Astrocyte (in vitro differentiated cells and primary cell): Measurements from ENCODE around the gene OSM. TPM values are rescaled to one million over a fixed set of nuclear protein-coding genes. Genes with fewer than 3 reads are reported as not detected.

Experiments used
- DNase-seq: peaks from one replicate; pipeline ENCODE4 v3.0.0-alpha.2; 2010; ENCODE audit warnings: low read depth
- FAIRE-seq: peaks from 2 replicates; lab custom pipeline; 2011; peaks lifted over from hg19 to GRCh38; lab: Jason Lieb, UNC
- H2AFZ ChIP-seq: 2 replicates; pipeline ENCODE4 v1.6.0; 2012; ENCODE audit warnings: low read depth, low read length, inconsistent platforms
- H3K27ac ChIP-seq: 2 replicates; pipeline ENCODE4 v1.5.1; 2011; ENCODE audit warnings: low read depth, low read length, inconsistent platforms
- H3K27me3 ChIP-seq: 2 replicates; pipeline ENCODE4 v1.6.0; 2011; ENCODE audit warnings: low read length, inconsistent platforms; ENCODE audit not compliant: insufficient read depth
- H3K36me3 ChIP-seq: 2 replicates; pipeline ENCODE4 v1.5.1; 2011; ENCODE audit warnings: low read length, inconsistent platforms; ENCODE audit not compliant: insufficient read depth
- H3K4me1 ChIP-seq: 2 replicates; pipeline ENCODE4 v1.5.1; 2011; ENCODE audit warnings: low read length, inconsistent platforms; ENCODE audit not compliant: insufficient read depth
- H3K4me2 ChIP-seq: 2 replicates; pipeline ENCODE4 v1.6.0; 2012; ENCODE audit warnings: low read length, inconsistent platforms
- H3K4me3 ChIP-seq: 2 replicates; pipeline ENCODE4 v1.5.1; 2011; ENCODE audit warnings: low read depth, mild to moderate bottlenecking, low read length, inconsistent platforms; ENCODE audit not compliant: insufficient read depth
- H3K79me2 ChIP-seq: 2 replicates; pipeline ENCODE4 v1.6.0; 2012; ENCODE audit warnings: mild to moderate bottlenecking, low read length, inconsistent platforms; ENCODE audit not compliant: insufficient read depth
- H3K9ac ChIP-seq: 2 replicates; pipeline ENCODE4 v1.6.0; 2012; ENCODE audit warnings: mild to moderate bottlenecking, low read length, inconsistent platforms
- H3K9me3 ChIP-seq: 2 replicates; pipeline ENCODE4 v1.5.1; 2012; ENCODE audit warnings: low read depth, mild to moderate bottlenecking, low read length, inconsistent platforms; ENCODE audit not compliant: insufficient read depth
- H4K20me1 ChIP-seq: 2 replicates; pipeline ENCODE4 v1.6.0; 2012; ENCODE audit warnings: low read length, inconsistent platforms; ENCODE audit not compliant: insufficient read depth
- H3K27ac Mint-ChIP-seq: one replicate; pipeline ENCODE4 v1.8.0; 2021; ENCODE audit warnings: mild to moderate bottlenecking, mixed read lengths; ENCODE audit not compliant: unreplicated experiment
- H3K27me3 Mint-ChIP-seq: one replicate; pipeline ENCODE4 v1.8.0; 2021; ENCODE audit warnings: low read depth, mixed read lengths; ENCODE audit not compliant: unreplicated experiment
- H3K36me3 Mint-ChIP-seq: one replicate; pipeline ENCODE4 v1.8.0; 2021; ENCODE audit warnings: low read depth, mixed read lengths; ENCODE audit not compliant: unreplicated experiment
- H3K4me1 Mint-ChIP-seq: one replicate; pipeline ENCODE4 v1.8.0; 2021; ENCODE audit warnings: low read depth, mixed read lengths; ENCODE audit not compliant: unreplicated experiment
- H3K4me3 Mint-ChIP-seq: one replicate; pipeline ENCODE4 v1.8.0; 2021; ENCODE audit warnings: mild to moderate bottlenecking, moderate library complexity, mixed read lengths; ENCODE audit not compliant: unreplicated experiment
- H3K9me3 Mint-ChIP-seq: one replicate; pipeline ENCODE4 v1.8.0; 2021; ENCODE audit warnings: mild to moderate bottlenecking, mixed read lengths; ENCODE audit not compliant: unreplicated experiment
- EZH2 ChIP-seq: IDR thresholded peaks from 2 replicates; pipeline ENCODE4 v1.6.1; 2012; ENCODE audit warnings: mild to moderate bottlenecking, low read length, inconsistent platforms; ENCODE audit not compliant: insufficient read depth
- total RNA-seq: library from RNA; stranded (reverse); gene quantifications from 2 replicates; pipeline ENCODE4 v1.2.1, GENCODE V29; 2021
- TF ChIP-seq, protein P1 (sequence below): IDR thresholded peaks from 2 replicates; pipeline ENCODE4 v1.5.1; 2011; ENCODE audit warnings: low read depth, mild to moderate bottlenecking, inconsistent platforms, low read length, moderate library complexity; ENCODE audit not compliant: insufficient read depth

Gene OSM
- total RNA-seq, 1 donor from 2014 or later = not detected

DNA sequence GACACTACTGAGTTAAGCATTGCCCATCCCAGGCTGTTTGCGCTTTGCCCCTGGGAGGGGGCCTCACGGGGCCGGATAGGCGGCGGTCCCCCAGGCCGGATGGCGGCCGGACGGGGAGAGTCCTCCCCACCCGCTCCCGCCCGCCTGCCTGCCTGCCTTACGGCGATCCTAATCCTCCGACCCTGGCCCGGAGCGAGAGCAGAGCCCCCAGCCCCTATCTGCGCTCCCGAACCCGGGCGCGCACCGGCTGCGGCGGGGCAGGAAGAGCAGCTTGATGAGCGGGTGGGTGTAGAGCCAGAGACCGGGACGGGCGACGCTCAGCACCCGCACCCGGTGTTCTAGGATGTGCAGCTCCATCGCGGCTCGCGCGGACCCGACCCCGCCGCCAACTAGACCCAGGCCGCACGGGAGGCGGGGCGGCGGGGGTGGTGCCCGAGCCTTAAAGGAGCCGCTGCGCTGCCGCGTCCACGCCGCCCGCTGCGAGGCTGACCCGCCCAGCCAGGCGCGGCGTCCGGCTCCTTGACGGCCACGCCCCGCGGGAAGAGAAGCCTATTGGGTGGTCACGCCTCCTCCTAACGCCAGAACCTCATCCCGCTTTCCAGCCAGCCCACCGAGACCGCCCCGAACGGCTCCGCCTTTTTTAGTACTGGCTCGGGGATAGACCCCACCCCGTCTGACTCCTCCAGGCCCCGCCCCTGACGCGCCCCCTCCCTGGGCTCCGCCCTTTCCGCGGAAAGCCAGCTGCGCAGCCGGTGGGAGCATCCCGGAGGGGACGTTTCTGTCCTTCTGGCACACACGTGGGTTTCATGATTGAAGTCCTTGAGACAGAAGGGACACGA, 22.7 kb upstream of the OSM start, which contains the start of gene CASTOR1:
TSS of gene CASTOR1 (minus strand) at position 365 of the 839 bp plus-strand sequence. CDS start at position 357, 8 bp downstream.
- Histone ChIP-seq H3K27ac (peak within 1 kb of the TSS; percentile 54), H3K79me2 (peaks cover 3% of the 10 kb centered on the region), H3K27me3 (no peaks in the 10 kb centered on the region), H3K4me1 (peaks cover 29% of the 10 kb centered on the region), H3K4me2 (peak within 1 kb of the TSS; percentile 98), H4K20me1 (peaks cover 20% of the 10 kb centered on the region), H3K9me3 (no peaks in the 10 kb centered on the region), H2AFZ (peak within 1 kb of the TSS; percentile 61), H3K9ac (peak within 1 kb of the TSS; percentile 89), H3K4me3 (peak within 1 kb of the TSS; percentile 68), H3K36me3 (peaks cover 13% of the 10 kb centered on the region)
- Mint-ChIP-seq H3K36me3 (peaks cover 26% of the 10 kb centered on the region), H3K9me3 (no peaks in the 10 kb centered on the region), H3K27me3 (no peaks in the 10 kb centered on the region), H3K4me3 (peak within 1 kb of the TSS; percentile 87), H3K4me1 (no peaks in the 10 kb centered on the region), H3K27ac (peak within 1 kb of the TSS; percentile 89)
- peak; percentile 32 for FAIRE-seq
- DNase-seq = peak; percentile 94
- TF ChIP-seq EZH2 = no peak
- TF ChIP-seq, protein P1, sequence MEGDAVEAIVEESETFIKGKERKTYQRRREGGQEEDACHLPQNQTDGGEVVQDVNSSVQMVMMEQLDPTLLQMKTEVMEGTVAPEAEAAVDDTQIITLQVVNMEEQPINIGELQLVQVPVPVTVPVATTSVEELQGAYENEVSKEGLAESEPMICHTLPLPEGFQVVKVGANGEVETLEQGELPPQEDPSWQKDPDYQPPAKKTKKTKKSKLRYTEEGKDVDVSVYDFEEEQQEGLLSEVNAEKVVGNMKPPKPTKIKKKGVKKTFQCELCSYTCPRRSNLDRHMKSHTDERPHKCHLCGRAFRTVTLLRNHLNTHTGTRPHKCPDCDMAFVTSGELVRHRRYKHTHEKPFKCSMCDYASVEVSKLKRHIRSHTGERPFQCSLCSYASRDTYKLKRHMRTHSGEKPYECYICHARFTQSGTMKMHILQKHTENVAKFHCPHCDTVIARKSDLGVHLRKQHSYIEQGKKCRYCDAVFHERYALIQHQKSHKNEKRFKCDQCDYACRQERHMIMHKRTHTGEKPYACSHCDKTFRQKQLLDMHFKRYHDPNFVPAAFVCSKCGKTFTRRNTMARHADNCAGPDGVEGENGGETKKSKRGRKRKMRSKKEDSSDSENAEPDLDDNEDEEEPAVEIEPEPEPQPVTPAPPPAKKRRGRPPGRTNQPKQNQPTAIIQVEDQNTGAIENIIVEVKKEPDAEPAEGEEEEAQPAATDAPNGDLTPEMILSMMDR = no peak

DNA sequence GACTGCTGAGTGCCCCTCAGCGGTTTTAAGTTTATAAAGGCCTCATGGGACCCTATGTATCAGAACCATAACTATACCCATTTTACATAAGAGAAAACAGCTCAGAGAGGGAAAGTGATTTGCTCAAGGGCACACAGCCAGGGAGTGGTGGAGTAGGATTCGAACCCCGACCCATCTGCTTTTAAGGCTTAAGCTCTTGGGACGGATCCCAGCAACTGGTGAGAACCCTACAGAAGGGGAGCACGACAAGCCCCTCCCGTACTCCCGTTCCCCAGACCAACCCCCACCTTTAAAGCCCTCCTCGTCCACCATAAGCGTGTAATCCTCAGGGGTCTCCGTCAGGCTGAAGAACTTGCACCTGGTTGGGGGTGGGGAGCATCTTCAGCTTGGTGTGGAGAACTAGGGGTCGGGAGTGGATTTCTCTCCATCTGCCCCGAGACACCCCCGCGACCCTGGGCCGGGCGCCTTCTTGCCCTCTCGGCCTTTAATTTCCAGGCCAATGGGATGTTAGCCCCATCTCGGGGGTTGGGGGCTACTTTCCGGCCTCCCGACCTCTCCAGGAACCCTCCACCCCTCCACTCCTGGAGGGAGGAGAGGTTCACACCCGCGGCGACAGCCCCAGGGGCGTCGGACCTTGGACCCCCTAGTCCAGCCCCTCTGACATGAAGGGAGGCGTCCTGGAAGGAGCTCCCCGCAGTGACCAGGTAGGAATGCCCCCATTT, 21.9 kb upstream of the OSM start:
- Histone ChIP-seq H3K27ac (peak overlapping the region; percentile 54), H2AFZ (peak overlapping the region; percentile 61), H3K27me3 (no peaks in the 10 kb centered on the region), H3K9me3 (no peaks in the 10 kb centered on the region), H3K36me3 (peaks cover 8% of the 10 kb centered on the region), H4K20me1 (peaks cover 18% of the 10 kb centered on the region), H3K79me2 (peaks cover 3% of the 10 kb centered on the region), H3K4me2 (peak overlapping the region; percentile 98), H3K4me3 (peak overlapping the region; percentile 68), H3K9ac (peak overlapping the region; percentile 89), H3K4me1 (peaks cover 29% of the 10 kb centered on the region)
- Mint-ChIP-seq H3K27ac (peak overlapping the region; percentile 89), H3K36me3 (peaks cover 20% of the 10 kb centered on the region), H3K27me3 (no peaks in the 10 kb centered on the region), H3K4me3 (peak overlapping the region; percentile 87), H3K4me1 (no peaks in the 10 kb centered on the region), H3K9me3 (no peaks in the 10 kb centered on the region)
- FAIRE-seq = no peak
- TF ChIP-seq EZH2 = no peak
- DNase-seq = no peak

DNA sequence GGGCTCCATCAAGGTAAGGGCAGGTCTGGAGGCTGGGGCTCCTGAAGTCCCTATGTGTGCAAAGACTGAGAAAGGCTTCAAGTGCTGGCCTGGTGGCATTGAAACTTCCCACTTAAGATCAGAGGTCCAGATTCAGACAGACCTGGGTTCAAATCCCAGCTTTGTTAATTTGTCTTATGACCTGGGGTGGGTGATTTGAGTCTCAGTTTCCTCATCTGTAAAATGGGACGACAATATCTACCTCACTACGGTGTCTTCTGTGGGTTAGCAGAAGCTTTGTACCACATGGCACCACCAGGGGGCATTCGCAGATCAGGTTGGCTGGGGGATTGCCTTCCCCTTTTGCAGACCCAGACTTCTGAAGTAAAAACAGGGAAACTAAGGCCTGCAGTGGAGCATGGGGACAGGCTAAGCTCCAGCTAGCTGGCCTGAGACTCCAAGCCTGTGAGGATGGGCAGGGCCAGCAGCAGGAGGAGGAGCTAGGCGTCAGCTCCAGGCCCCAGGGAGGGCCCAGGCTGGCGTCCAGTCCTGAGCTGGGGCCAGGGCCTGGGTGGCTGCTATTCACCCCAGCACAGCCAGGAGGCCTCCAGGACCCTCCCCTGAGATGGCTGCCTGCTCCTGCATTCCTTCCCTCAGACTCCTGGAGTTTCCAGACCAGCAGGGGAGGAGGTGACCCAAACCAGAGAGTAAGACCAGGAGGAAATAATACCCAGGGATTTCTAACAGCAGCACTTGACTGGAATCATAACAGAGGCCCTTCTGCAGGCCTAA, 21.2 kb upstream of the OSM start:
- H3K9me3 Mint-ChIP-seq = no peaks in the 10 kb centered on the region
- H3K9ac ChIP-seq = peak overlapping the region; percentile 89
- no peak for FAIRE-seq

More for the DNA sequence above, 21.2 kb upstream of the OSM start:
- Histone ChIP-seq H3K79me2 (peaks cover 3% of the 10 kb centered on the region), H3K9me3 (no peaks in the 10 kb centered on the region), H3K36me3 (peaks cover 4% of the 10 kb centered on the region), H3K27ac (peak overlapping the region; percentile 54), H3K4me1 (peaks cover 33% of the 10 kb centered on the region), H4K20me1 (peaks cover 18% of the 10 kb centered on the region), H3K4me2 (peak overlapping the region; percentile 98), H3K4me3 (peak overlapping the region; percentile 68), H3K27me3 (no peaks in the 10 kb centered on the region), H2AFZ (no peak overlapping the region)
- Mint-ChIP-seq H3K27ac (peak overlapping the region; percentile 89), H3K27me3 (no peaks in the 10 kb centered on the region), H3K4me3 (peak overlapping the region; percentile 87), H3K4me1 (peaks cover 4% of the 10 kb centered on the region), H3K36me3 (peaks cover 14% of the 10 kb centered on the region)
- TF ChIP-seq, protein P1 = peak; percentile 75
- TF ChIP-seq EZH2 = no peak
- DNase-seq = peak; percentile 82
